ENCODE data around the gene PPP6R1. TPM values are rescaled to one million over a fixed set of nuclear protein-coding genes. Genes with fewer than 3 reads are reported as not detected.

Gene PPP6R1
- total RNA-seq, 1 donor from 2014 or later, result 39.8 TPM

DNA sequence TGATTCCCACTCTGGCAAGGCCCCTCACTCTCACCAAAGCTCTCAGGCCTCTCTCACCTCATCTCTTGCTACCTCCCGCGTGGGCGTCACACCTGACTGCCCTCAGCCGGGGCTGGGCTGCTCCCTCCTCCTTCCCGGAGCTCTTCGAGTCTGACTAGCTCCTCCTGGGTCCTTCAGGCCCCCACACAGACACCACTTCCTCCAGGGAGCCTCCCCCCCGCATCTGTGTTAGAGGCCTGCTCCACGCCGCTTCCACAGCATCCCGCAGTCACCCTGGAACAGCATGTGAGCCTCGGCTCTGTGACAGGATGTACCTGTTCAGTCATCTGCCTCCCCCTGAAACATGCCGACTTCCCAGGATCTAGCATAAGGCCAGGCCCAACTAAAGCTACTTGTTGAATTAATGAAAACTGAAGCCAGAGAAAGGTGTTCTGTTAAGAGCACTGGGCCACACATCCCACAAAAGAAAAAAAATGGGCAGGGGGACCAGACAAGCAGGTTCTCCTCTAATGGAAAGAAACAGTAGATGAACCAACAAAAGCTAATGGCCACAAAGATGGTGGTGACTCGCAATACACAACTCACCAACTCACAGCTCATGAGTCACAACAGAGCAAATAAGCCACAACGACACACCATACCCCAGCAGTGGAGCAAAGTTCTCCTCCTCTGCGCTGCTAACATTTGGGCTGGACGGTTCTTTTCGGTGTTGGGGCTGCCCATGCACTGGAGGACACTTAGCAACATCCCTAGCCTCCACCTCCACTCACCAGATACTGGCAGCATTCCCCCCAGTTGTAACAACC lies 3.0 kb downstream of the PPP6R1 start:
- TF ChIP-seq, protein P1, sequence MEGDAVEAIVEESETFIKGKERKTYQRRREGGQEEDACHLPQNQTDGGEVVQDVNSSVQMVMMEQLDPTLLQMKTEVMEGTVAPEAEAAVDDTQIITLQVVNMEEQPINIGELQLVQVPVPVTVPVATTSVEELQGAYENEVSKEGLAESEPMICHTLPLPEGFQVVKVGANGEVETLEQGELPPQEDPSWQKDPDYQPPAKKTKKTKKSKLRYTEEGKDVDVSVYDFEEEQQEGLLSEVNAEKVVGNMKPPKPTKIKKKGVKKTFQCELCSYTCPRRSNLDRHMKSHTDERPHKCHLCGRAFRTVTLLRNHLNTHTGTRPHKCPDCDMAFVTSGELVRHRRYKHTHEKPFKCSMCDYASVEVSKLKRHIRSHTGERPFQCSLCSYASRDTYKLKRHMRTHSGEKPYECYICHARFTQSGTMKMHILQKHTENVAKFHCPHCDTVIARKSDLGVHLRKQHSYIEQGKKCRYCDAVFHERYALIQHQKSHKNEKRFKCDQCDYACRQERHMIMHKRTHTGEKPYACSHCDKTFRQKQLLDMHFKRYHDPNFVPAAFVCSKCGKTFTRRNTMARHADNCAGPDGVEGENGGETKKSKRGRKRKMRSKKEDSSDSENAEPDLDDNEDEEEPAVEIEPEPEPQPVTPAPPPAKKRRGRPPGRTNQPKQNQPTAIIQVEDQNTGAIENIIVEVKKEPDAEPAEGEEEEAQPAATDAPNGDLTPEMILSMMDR (IDR thresholded peaks at IDR 0.05; ENCODE audit: borderline replicate concordance), result no peak
- Histone ChIP-seq H3K4me1 (peaks cover 86% of the 10 kb centered on the region), H3K27ac (replicated peaks) (peak overlapping the region; percentile 21), H3K4me3 (peak overlapping the region; percentile 99), H3K27me3 (ENCODE audit: low read depth) (no peaks in the 10 kb centered on the region), H3K36me3 (no peaks in the 10 kb centered on the region), H3K9me3 (replicated peaks) (no peaks in the 10 kb centered on the region)
- intact Hi-C loops (cut with micrococcal nuclease), result no loop called here
- no peak for DNase-seq

DNA sequence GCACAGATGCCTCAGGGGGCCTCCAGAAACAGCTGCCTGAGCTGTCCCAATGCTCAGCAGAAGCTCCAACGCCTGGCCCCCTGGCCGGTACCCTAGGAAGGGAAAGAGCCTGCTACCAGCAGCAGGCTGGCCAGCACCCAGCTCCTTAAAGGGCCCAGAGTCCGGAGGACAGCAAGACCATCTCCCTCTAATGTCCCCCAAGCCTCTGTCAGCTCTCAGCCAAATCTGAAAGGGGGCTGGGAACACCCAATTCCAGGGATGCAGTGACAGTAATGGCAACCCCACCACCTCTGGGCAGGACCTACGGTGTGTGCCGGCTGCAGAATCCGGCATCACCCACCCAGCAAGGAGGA lies 4.2 kb downstream of the PPP6R1 start:
- Histone ChIP-seq H3K36me3 (no peaks in the 10 kb centered on the region), H3K27ac (replicated peaks) (peak overlapping the region; percentile 59), H3K27me3 (ENCODE audit: low read depth) (no peaks in the 10 kb centered on the region), H3K4me3 (peak overlapping the region; percentile 43), H3K9me3 (replicated peaks) (no peaks in the 10 kb centered on the region), H3K4me1 (peaks cover 90% of the 10 kb centered on the region)
- intact Hi-C loops (cut with micrococcal nuclease), result no loop called here
- no peak for DNase-seq
- TF ChIP-seq, protein P1 (IDR thresholded peaks at IDR 0.05; ENCODE audit: borderline replicate concordance), result no peak

DNA sequence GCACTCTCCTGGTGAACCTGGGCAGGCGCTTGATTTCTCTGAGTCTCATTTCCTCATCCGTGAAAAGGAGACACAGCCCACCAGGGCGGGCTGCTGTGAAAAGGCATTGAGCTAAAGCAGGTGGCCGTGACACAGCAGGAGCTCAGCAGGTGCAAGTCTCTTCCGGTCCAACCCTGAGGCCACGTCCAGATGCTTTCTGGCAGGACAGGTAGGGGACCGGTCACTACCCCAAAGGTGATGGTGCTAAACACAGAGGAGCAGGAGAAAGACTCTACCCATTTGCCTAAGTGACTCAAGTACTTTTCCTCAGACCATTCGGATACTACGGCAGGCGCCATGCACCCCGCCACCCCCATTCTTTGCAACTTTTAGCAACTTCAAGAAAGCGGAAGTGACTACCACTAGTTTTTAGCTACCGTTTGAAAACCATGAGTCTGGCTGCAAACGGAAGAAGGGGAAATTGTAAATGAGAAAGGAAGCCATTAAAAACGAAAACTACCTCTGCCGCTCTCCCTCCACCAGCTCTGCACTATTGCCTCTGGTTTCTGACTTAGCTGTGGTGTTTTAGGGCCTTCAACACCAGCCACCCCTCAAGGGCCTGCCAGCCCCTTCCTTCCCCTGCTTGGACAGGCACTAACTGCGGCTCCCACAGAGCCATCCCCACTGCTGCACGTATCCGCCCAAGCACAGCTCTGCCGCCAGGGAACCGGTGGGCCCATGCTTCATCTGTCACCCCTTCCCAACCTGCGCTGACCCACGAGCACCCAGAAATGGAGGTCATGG lies 4.8 kb downstream of the PPP6R1 start:
- Histone ChIP-seq H3K27me3 (ENCODE audit: low read depth) (no peaks in the 10 kb centered on the region), H3K36me3 (no peaks in the 10 kb centered on the region), H3K9me3 (replicated peaks) (no peaks in the 10 kb centered on the region), H3K27ac (replicated peaks) (peak overlapping the region; percentile 59), H3K4me3 (peak overlapping the region; percentile 43), H3K4me1 (peaks cover 94% of the 10 kb centered on the region)
- TF ChIP-seq, protein P1 (IDR thresholded peaks at IDR 0.05; ENCODE audit: borderline replicate concordance), result no peak
- no peak for DNase-seq
- intact Hi-C loops (cut with micrococcal nuclease), result no loop called here

DNA sequence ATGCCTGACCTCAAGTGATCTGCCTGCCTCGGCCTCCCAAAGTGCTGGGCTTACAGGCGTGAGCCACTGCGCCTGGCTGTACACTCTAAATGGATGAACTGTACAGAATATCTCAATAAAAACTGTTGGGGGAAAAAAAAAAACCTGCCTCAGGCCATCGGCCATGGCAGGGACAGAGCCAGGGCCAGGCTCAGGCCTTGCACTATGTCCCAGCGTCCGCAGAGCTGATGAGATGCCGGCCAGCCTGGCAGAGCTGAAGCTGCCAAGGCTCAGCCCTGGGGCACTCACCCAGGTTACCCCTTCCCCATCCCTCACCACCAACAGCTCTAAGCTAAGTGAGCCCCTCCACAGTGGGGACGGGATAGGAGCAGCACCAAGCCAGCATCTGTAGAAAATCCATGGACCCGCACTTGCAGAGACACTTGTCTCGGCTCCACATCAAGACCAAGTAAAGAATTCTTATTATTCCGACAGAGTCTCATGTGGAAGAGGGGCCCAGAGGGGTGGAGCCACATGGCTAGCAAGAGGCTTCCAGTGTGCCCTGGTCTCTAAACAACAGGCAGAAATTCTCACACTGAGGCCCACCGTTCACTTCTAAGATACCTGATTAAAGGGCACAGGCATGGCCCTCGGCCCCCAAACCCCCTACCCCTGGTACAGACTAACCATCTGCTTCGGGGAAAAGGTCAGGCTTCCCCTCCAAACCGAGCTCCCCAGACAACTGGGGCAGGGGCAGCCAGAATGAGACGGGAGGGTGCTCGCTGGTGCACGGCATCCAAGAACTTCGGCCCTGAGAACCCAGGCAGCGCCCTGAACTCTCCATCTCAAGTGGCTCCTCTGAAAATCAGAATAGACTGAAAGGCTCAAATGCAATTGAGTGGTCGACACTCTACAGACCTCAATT lies 5.8 kb downstream of the PPP6R1 start:
- DNase-seq, result no peak
- Histone ChIP-seq H3K9me3 (replicated peaks) (no peaks in the 10 kb centered on the region), H3K4me1 (peaks cover 98% of the 10 kb centered on the region), H3K27me3 (ENCODE audit: low read depth) (no peaks in the 10 kb centered on the region), H3K4me3 (no peak overlapping the region), H3K27ac (replicated peaks) (no peak overlapping the region), H3K36me3 (no peaks in the 10 kb centered on the region)
- TF ChIP-seq, protein P1 (IDR thresholded peaks at IDR 0.05; ENCODE audit: borderline replicate concordance), result no peak
- intact Hi-C loops (cut with micrococcal nuclease), result no loop called here

All from left ventricle myocardium inferior (tissue), 1 donor.